Measurements from ENCODE around the gene PIGA. TPM values are rescaled to one million over a fixed set of nuclear protein-coding genes. Genes with fewer than 3 reads are reported as not detected.
A peak's percentile ranks its signal among the peaks of the same experiment; 100 is the strongest.

PIGA gene
- total RNA-seq, 1 experiment from 2014 or later = 13.9 TPM

GRCh38 chrX:15344106-15344505 lies 8.8 kb upstream of the PIGA start:
- Histone ChIP-seq H4K8ac (replicated peaks; ENCODE audit: insufficient read length, low read depth, low read length) (no peak overlapping the region), H3T11ph (ENCODE audit: low read length) (no peak overlapping the region), H2AFZ (ENCODE audit: low read length) (no peak overlapping the region), H3K9me3 (ENCODE audit: control insufficient read depth, low read depth, low read length) (no peaks in the 10 kb centered on the region), H2BK20ac (ENCODE audit: low read depth, low read length, poor library complexity, severe bottlenecking) (no peak overlapping the region), H3K4me2 (ENCODE audit: insufficient read depth, insufficient read length, low read length) (no peak overlapping the region), H3K27ac (ENCODE audit: insufficient read length, low read depth, low read length) (no peak overlapping the region), H3K23me2 (ENCODE audit: insufficient read length, low read depth, low read length, poor library complexity, severe bottlenecking) (no peaks in the 10 kb centered on the region), H2AK5ac (ENCODE audit: insufficient read length, low read length) (no peak overlapping the region), H3K14ac (ENCODE audit: insufficient read depth, low read length) (no peak overlapping the region), H2BK5ac (ENCODE audit: insufficient read length, low read length) (no peak overlapping the region), H2BK15ac (ENCODE audit: low read depth, low read length) (no peak overlapping the region), H3K4ac (ENCODE audit: low read depth, low read length) (no peak overlapping the region), H4K20me1 (ENCODE audit: control insufficient read depth, insufficient read depth, insufficient read length) (no peaks in the 10 kb centered on the region), H3K9ac (ENCODE audit: extremely low read depth, insufficient read length, low read length) (no peak overlapping the region), H3K79me2 (ENCODE audit: insufficient read depth, low read length) (no peaks in the 10 kb centered on the region), H4K5ac (ENCODE audit: insufficient read length, low read depth, low read length) (no peak overlapping the region), H4K91ac (ENCODE audit: insufficient read length, low read depth, low read length) (no peak overlapping the region), H3K18ac (ENCODE audit: insufficient read length, low read depth, low read length) (no peak overlapping the region), H3K27me3 (ENCODE audit: insufficient read depth, low read length) (peaks cover 2% of the 10 kb centered on the region; the same call in 1 of the 2 replicates), H3K56ac (ENCODE audit: insufficient read length, low read depth, low read length) (no peak overlapping the region), H3K79me1 (ENCODE audit: insufficient read depth, low read depth, low read length, poor library complexity, severe bottlenecking) (no peaks in the 10 kb centered on the region), H3K4me1 (ENCODE audit: insufficient read depth, low read length) (no peaks in the 10 kb centered on the region), H2BK12ac (ENCODE audit: insufficient read length, low read depth, low read length) (no peak overlapping the region), H3K23ac (ENCODE audit: insufficient read length, low read depth, low read length) (no peak overlapping the region), H2BK120ac (ENCODE audit: low read depth, low read length, poor library complexity, severe bottlenecking) (no peak overlapping the region)
- Mint-ChIP-seq H3K27me3 (ENCODE audit: low read depth) (peaks cover 72% of the 10 kb centered on the region), H3K4me1 (peaks cover 7% of the 10 kb centered on the region in 2 experiments), H3K4me3 (no peak overlapping the region), H3K36me3 (ENCODE audit: insufficient read depth in 1 of 3, low read depth in 3 of 3) (no peaks in the 10 kb centered on the region), H3K9me3 (peaks cover 0 to 3% of the 10 kb centered on the region in 2 experiments; a peak in 1 of 5 replicates), H3K27ac (no peak overlapping the region)
- TF ChIP-seq CTCF (conservative IDR thresholded peaks at IDR 0.05) = no peak
- peak; percentile 54 for DNase-seq
